Measurements from ENCODE around the gene SMAD2. TPM values are rescaled to one million over a fixed set of nuclear protein-coding genes. Genes with fewer than 3 reads are reported as not detected.
A peak's percentile ranks its signal among the peaks of the same experiment; 100 is the strongest.

The SMAD2 gene
- total and polyA plus RNA-seq, 9 of the 15 experiments (the other 6 are each of a cell fraction or from before 2014, with no cell fraction given) = 9.2 to 49.6 (median 33.7) TPM

GRCh38 chr18:47929681-47930198 is 719 bp downstream of the SMAD2 start (continued):
- TF ChIP-seq ARID4B (CRISPR knock-in tag; IDR thresholded peaks at IDR 0.05) (peak; percentile 19; the same call in 1 of the 2 replicates), BRD4 (IDR thresholded peaks at IDR 0.05) (peak; percentile 40; the same call in 1 of the 2 replicates), GABPB1 (CRISPR knock-in tag; IDR thresholded peaks at IDR 0.05) (0 out of 2 replicates have a peak, but pooled peaks have one; percentile 22), ATF1 (CRISPR knock-in tag; IDR thresholded peaks at IDR 0.05) (no peak), ATF1 (tag; IDR thresholded peaks at IDR 0.05) (peak; percentile 45), TFAP4 (CRISPR knock-in tag; IDR thresholded peaks at IDR 0.05; ENCODE audit: borderline replicate concordance) (peak; percentile 40; the same call in 1 of the 2 replicates), RFX1 (IDR thresholded peaks at IDR 0.05) (no peak)
- TF ChIP-seq, protein P1, sequence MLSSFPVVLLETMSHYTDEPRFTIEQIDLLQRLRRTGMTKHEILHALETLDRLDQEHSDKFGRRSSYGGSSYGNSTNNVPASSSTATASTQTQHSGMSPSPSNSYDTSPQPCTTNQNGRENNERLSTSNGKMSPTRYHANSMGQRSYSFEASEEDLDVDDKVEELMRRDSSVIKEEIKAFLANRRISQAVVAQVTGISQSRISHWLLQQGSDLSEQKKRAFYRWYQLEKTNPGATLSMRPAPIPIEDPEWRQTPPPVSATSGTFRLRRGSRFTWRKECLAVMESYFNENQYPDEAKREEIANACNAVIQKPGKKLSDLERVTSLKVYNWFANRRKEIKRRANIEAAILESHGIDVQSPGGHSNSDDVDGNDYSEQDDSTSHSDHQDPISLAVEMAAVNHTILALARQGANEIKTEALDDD (IDR thresholded peaks at IDR 0.05) = 0 out of 2 replicates have a peak, but pooled peaks have one; percentile 48
